Measurements from ENCODE around the gene LAMB4.
"Not testable (repeated sequence)": the region's sequence is repeated elsewhere in the genome, so short reads cannot be mapped to it uniquely, and the experiment has no call there.

LAMB4 gene

DNA sequence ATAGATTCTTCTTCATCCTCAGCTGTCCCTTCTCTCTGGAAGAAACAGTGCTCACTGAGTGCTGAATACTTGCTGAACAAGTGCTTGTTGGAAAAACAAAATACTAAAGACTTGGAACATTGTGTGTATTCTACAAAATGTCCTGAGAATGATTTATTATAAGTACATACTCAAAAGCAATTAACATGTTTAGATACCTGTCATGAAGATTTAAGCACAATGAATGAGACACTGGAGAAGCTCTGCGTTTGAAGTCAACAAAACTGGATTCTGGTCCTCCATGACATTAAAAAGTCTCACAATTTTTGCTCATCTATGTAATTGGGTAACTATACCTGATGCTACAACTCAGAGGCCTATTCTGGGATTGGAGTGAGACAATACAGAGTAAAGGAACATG, 92.4 kb downstream of the LAMB4 start:
- no peak for DNase-seq

DNA sequence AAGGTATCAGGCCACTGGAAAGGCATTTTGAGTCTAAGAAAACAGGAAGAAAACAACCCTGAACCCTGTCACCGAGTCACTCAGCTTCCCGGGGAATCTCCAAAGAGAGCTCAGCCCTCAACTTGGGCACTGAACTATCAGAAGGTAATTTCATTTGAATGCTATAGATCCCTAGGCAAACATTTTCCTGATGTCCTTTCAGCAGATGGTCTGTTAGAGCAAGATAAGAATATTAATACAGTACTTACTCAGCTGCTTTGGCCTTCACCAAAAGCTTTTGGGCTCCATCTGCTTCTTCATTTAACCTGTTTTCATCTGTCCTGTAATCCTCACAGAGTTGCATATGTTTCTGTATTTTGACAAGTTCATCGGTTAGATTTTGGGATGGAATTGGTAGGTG, 93.0 kb downstream of the LAMB4 start:
- DNase-seq, result no peak

DNA sequence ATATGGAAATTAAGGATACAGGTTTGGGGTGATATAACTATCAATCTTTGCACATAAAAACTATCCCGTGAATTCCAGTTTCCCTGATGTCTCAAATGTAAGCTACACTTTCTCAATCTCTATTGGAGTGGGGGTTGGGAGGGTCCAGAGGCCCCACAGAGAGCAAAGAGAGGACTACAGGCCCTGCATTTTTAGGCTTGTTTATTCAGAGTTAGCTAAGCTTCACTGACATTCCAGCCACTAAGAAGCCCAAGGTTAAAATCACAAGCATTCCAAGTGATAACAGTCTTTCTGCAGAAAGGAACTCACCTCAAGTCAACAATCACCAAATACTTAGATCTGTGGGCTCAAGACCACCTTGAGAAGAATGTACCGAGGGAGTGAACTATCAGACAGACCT, 95.6 kb downstream of the LAMB4 start:
- DNase-seq, result no peak

DNA sequence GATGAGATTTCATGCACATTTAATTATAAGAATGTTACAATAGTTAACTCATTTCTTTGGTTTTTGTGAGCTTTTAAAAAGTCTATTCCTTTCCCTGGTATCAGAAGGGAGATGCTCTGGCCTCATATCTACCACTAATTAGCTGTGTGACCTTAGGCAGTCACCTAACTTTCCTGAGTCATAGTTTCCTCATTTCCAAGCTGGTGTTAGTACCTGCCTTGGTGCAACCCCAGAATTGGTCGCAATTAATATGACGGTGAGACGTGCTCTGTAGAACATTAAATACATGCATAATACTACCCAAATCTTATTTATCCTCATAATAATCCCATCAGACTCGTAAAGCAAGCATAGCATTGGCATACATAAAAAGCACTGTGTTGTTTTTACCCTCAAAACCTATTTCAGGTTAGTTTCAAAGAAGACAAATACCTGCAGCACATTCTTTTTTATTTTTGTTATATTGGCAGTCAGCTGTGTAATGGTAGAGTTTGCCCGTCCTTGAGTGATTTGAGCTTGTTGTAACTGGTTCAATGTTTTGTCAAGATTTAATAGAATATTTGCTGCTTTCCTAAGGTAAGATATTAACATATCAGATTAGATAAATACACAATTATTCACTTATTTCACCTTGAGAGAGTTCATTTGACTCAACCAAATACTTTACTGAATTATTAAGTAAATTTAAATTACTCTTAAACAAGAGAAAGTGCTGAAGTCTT, 96.2 kb downstream of the LAMB4 start:
- DNase-seq, result no peak

DNA sequence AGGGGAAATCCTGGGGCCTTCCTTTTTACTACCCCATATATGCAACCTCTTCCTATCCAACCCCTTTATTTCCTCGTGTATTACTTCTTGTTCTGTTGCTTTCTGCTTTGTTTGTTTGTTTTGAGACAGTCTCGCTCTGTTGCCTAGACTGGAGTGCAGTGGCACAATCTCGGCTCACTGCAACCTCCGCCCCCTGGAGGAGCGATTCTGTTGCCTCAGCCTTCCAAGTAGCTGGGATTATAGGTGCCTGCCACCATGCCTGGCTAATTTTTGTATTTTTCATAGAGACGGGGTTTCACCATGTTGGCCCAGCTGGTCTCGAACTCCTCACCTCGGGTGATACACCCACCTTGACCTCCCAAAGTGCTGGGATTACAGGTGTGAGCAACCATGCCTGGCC, 96.9 kb downstream of the LAMB4 start:
- DNase-seq, result not testable (repeated sequence)

DNA sequence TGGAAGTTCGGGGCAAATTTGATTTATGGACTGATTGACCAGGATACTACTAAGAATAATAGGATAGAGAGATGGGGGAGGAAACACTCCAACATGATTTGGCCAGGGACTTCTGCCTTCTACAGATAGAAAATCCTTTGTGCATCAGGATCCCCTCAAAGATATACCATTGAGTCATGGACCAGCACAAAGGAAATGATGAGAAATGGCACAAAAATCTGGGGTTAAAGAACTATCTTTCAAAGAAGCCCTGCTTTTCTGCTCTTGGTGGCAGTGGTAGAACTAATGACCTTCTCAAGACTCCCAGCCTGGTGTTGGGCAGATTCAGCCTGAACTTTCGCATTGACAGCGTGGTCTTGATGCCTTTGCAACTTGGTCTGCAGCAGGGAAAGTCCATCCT, 99.6 kb downstream of the LAMB4 start:
- DNase-seq, result no peak

DNA sequence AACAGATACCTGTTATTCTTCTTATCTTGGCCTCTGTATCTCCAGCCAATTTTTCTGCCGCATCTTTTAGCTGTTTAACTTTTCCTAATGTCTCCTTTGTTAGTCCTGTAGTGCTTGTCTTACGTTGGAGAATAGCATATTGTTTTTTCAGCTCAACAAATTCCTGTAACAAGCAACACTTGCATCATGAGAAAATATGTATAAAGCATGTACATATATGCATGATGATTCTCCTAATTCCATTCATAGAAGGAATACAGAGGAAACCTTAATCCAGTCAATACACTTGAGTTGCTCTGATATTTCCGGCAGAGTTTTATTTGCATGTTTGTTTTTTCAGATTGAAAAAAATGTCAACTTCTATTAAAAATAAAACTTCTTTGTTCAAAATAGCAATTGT, 101.1 kb downstream of the LAMB4 start:
- DNase-seq, result no peak

DNA sequence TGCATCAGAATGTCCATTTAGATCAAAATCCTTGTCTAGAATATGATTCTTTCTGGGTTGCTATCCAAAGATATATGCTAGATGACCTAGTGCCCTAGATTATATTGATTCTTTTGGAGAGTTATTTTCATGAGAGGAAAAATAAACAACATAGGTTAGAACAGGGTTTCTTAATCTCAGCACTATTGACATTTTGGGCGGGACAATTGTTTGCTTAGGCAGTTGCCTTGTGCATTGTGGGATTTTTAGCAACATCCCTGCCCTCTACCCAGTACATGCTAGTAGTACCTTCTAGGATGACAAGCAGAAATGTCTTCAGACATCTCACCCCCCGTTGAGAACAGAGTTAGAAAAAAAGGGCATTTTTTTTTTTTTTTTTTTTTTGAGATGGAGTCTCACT, 102.0 kb downstream of the LAMB4 start:
- no peak for DNase-seq

DNA sequence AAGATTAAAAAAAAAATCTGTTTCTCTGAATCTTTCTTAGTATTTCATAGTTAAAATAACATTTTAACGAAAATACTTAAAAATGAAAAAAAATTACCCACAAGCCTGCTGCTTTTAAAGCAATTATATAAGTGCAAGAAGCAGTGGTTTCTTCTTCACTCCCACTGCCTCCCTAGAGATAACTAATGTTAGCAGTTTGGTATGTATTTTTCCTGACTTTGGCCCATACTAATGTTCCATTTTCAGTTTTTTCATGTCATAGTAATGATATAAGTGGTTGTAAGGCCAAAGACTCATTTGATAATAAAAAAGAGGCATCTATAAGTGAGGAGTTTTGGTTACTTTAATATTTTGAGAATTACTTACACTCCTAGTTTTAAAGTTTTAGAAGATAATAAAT, 102.9 kb downstream of the LAMB4 start:
- no peak for DNase-seq

DNA sequence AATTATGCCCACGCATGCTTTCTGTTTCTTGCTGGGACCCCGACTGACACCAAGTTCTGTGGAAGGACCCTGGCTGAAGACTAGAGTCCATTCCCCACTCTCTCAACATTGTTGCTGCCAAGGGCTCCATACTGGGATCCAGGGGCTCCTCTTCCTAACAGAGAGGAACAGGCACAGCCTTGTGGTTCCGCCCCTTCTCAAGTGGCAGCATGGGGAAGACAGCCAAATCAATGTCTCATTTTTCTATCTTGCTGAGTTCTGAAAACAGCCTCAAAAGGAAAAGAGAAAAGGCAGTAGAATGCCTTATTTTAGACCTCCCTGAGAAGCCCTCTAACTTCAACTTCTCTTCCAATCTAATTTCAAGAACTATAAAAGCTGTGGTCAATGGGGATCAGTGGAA, 103.5 kb downstream of the LAMB4 start:
- DNase-seq, result no peak

DNA sequence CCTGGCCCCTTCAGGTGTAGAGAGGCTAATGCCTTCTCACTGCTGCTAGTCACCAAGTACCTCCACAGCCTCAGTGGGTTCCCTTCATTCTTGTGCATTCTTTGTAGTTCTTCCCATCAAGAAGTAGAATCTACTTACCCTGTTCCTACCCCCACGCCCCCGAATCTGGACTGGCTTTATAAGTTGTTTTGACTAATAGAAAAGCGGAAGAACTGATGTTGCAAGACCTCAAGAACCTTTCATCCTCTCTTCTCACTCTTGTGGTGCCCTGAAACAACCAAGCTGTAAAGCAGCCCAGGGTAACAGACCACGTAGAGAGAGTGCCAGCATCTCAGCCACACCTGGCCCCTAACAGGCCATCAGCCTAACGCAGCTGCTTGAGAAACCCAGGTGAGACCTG, 104.0 kb downstream of the LAMB4 start:
- no peak for DNase-seq

DNA sequence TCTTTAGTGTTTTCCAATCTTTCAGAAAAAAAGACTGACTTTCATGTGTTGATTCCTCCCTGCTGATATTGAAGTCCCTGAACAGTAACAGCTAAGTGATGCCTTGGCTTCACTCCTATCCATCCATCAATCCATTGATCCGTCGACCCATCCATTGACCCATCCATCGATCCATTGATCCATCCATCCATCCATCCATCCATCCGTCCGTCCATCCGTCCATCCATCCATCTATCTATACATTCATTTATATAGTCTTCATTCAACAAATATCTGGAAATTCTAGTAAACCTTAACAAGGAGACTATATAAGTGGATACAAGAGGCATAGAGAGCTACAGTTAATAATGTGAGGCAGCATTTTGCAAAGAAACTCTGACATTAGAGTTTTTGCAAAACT, 105.6 kb downstream of the LAMB4 start:
- no peak for DNase-seq

DNA sequence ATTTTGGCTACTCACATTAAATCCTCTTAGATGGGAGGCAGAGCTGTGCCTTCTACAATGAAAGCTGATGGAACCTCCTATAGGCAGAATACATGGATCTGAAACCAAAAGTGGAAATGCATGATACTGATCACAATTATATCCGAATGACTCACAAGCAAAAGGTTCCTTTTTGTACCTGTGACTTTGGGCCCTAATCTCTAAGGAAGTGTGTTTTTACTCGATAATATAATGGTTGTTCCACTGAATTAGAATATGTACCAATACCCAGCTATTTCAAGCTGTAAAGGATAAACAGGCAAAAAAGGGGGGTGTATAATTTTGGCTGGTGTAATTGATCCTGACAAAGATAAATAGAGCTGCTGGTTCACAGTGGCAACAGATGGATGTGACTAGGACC, 109.6 kb downstream of the LAMB4 start:
- no peak for DNase-seq

DNA sequence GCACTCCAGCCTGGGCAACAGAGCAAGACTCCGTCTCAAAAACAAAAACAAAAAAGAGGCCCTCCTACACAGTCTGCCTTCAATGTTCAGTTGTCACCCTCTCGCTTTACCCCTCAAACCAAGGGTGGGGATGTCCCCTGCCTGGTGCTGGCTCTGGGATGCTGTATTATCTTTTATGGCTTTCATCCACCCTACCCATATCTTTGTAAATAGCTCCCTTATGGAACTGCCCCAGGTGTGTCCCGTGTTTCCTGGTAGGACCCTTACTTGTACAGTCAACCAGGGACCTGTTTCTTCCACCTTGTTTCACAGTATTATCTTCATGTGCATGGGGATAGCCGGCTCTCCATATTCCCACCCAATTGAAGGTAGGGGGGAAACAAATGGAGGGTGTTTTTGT, 111.5 kb downstream of the LAMB4 start:
- DNase-seq, result no peak

DNA sequence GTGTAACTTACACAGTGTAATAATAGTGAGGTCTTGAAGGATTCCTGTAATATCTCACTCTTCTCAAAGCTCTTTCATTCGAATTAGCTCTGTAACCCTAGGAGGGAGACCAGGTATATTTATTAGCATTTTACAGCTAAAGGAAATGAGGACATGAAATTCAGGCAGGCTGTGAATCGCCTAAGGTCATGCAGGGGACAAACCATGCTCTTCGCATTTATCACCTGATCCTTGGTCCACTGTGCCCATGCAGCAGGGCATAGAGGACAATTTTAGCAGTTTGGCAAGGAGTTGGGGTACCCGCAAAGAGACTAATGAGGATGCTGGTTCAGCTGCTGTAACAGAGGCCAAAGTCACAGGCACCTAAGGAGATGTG, 112.4 kb downstream of the LAMB4 start:
- DNase-seq, result no peak

DNA sequence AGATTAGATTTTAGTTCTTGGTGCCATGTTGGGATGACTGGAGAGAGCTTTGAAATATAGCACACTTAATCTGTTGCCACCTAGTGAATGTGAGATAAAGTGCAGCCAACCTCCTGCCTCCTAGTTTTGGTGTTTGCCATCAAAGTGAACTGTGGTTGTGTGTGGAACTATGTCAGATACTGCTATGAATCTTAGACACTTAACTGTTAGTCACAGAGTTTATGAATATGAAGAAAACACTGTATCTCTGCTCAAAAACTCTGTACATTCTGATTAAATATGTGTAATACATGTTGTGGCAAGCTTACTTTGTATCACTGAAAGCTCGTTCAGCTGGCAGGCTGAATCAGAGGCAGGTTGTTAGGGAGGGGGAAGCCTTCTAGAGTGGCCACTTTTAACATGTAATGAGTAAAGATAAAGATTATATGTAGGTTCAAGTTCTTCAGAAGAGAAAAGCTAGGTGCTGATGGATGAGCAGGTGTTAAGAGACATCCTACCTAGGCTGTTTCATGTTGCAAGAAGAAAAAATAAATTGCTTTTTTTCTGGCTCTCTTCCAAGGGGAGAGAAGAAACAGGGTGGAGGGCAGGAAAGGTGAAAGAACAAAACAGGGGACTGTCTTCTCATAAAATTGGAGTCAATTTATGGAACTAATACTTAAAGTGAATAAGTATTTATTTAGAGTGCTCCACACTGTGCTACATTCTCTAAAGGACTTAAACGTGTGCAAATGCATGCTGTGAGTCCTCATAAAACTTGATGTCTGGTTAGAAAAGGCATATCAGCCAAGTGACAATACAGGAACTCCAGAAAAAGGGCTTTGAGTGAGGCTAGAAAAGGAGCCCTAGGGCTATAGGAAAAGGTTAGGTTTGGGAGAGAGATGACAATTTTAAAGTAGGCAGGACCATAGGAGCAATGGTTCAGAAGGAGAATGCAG, 113.1 kb downstream of the LAMB4 start:
- no peak for DNase-seq

DNA sequence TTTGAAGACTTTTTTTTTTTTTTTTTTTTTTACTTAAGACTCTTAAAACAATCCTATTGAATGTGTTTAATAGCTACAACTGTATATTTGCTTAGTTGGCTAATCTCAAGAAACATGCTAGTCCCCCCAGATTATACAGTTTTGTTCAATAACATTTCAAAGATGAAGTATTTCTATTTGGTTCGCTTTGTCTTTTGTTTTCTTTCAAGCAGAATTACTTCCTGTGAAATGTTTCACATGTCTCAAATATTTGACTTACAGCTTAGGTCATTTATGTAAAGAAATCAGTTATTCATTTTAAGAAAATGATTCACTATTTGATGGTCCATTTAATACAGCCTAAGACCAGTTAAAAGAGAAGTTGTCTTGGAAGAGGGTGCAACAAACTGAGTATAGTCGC, 114.4 kb downstream of the LAMB4 start:
- DNase-seq, result no peak

DNA sequence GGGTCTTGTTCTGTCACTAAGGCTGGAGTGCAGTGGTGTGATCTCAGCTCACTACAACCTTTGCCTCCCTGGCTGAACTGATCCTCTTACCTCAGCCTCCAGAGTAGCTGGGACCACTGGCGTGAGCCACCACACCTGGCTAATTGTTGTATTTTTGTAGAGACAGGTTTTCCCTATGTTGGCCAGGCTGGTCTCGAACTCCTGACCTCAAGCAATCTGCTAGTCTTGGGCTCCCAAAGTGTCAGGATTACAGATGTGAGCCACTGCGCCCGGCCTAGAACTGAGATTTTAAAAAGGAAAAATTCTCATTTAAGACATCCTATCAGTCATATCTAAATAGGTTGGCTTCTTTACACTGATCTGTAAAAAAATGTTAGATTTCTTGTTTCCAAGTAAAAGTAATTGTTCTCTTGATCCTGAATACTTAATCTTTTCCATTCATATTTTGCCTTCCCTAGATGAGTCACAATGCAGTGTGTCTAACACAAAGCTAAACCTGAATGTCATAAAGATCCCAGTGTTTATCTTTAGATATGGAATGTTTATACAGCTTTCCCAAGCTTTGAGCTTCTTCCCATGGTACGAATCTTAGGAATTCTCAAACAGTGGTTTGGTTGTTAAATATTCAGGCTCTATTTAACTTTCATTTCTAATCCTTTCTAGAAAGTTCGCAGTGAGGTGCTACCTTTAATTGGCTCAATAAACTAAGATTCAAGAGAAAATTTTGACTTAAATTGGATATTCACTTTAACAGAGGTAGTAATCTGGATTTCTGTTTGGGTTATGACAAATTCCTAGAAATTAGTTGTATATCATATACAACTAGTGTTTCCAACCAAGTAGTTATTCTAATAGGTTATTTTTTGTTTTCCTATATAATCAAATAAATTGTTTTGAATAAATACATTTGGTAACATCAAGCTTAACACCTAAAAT, 115.1 kb downstream of the LAMB4 start:
- no peak for DNase-seq

DNA sequence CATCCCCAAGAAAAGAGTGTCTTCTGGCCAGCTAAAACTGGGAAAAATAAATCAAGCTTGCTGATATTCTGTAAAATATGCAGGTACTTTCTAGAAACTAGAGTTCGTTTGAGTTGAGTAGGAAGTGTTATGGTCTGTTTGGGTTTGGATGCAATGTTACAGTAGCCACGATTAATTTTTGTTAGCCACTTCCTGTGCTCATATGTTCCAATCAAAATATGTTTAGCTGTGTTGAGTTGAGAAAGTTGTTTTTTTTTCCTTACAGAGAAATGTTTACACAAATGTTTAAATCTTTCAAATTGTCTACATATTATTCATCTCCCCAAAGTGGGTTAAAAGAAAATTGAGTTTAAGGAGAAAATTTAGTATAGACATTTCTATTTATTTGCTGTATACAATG, 115.9 kb downstream of the LAMB4 start:
- no peak for DNase-seq

DNA sequence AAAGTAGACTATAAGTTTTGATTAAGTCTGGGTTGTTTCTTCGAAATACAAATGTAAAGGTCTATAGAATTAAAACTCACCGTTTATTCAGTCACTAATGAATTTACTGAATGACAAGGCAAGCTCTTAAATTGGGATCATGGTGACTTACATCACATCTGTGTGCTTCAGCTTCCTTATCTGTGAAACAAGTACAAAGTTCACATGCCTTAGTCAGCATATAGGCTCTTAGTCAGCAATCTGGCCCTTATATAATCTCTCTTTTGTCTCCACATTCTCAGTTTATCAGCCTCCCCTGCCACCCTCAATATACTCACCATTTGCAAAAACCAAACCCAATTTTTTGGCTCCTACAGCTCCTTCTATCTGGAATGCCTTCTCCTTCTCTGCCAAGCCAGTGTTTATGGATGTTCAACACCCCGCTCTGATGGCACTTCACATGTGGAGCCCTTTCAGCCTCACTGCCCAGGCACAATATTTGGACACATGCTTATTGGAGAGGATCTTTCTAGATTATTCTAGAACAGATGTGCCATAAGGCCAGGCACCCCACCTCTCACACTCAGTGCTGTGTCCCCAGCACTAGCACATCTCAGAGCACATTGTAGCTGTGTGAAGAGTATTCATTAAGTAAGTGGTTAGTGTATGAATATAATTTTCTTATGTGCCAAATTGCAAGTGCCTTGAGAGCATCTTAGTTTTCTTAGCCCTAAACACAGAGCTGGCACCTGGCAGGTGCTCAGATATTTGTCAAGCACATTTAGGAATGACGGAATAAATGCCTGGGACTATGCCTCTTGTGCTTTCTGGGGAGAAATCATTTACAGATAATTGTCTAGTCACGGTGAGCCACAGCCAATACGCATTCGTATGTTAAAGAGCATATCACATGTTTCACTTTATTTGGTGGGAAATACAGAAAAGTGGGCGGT, 117.4 kb downstream of the LAMB4 start:
- DNase-seq, result no peak

DNA sequence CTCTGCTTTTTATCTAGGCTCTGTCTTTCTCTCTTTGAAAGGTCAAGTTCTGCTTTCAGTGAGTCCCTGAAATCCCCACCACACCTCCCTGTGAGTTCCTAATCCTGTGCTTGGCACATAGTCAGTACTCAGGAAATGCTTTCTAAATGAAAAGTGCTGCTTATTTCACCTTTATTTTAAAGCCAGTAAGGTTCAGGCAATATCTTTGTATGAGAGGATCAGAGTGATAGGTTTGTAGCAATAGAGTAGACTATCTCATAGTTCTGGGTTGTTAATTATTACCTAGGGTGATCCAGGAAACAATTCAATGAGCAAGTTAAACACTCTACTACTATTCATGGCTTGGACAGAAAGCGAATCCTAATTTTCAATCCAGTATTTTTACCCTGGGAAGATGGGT, 119.8 kb downstream of the LAMB4 start:
- no peak for DNase-seq

DNA sequence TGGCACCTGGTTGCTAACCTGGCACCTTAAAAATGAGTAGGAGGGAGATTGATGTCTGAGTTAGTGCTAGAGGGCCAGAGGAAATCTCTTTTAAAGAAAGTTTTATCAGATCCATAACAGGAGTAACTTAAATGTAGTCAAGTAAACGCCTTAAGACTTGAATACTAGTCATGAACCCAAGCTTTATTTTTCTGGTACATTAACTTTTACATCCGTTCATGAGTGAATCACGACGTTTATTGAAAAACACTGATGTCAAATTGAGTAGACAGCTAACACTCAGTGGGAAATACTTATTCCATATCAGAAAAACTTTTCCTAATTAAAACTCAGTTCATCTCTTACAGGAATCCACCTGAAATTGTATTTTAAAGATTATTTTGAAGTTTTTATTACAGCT, 120.3 kb downstream of the LAMB4 start:
- no peak for DNase-seq

Data from NCI-H510A (cell line).